Spleen (tissue), 7 donors: ENCODE results near the gene CBX1.

Source experiments
- POLR2A ChIP-seq, 3 donors: fragments of 450-650 bp; IDR thresholded peaks; one replicate each; pipeline ENCODE4 v1.5.1; 2017; ENCODE audit warnings: antibody characterized with exemption in 3 of 3, mild to moderate bottlenecking in 1 of 3
- TF ChIP-seq, protein P1 (sequence below), 11 experiments: fragments of 200-600 bp in 7 of 11; fragments of 450-650 bp in 4 of 11; sonication (generic) in 4 of 11; IDR thresholded peaks in 8 of 11; conservative IDR thresholded peaks in 3 of 11; 1 replicate in 7 of 11; 2 replicates in 4 of 11; pipeline versions ENCODE4 v1.4.0 to v1.8.0; 2016 to 2021; ENCODE audit warnings: antibody characterized with exemption in 11 of 11, inconsistent platforms in 4 of 11, mild to moderate bottlenecking in 1 of 11
- donor health status: DM: no; HTN: no; CAD: no; lungs with moderate emphysema.
- donor health status: DM: no; HTN: no; CAD: no.
- donor health status: DM: no; HTN: no; CAD: no.

DNA sequence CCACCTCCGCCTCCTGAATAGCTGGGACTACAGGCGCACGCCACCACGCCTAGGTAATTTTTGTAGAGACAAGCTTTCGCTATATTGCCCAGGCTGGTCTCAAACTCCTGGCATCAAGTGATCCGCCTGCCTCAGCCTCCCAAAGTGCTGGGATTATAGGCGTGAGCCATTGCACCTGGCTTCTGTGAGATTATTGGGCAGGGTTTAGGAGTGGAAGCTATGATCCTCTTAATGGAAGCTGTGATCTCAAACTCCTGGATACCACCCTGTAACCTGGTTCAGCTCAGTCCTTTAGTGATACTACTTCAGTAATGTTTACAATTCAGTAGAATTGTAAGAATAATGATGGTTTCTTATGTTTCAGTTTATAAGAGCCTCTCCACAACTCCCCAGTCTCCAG, 39.0 kb downstream of the CBX1 start:
- no peak for TF ChIP-seq POLR2A (IDR thresholded peaks at IDR 0.05)
- TF ChIP-seq, protein P1, sequence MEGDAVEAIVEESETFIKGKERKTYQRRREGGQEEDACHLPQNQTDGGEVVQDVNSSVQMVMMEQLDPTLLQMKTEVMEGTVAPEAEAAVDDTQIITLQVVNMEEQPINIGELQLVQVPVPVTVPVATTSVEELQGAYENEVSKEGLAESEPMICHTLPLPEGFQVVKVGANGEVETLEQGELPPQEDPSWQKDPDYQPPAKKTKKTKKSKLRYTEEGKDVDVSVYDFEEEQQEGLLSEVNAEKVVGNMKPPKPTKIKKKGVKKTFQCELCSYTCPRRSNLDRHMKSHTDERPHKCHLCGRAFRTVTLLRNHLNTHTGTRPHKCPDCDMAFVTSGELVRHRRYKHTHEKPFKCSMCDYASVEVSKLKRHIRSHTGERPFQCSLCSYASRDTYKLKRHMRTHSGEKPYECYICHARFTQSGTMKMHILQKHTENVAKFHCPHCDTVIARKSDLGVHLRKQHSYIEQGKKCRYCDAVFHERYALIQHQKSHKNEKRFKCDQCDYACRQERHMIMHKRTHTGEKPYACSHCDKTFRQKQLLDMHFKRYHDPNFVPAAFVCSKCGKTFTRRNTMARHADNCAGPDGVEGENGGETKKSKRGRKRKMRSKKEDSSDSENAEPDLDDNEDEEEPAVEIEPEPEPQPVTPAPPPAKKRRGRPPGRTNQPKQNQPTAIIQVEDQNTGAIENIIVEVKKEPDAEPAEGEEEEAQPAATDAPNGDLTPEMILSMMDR (IDR thresholded peaks at IDR 0.05 in 8 of 11, conservative IDR thresholded peaks at IDR 0.05 in 3 of 11) = no peak
